ENCODE results near the gene HSPBP1.

The HSPBP1 gene

DNA sequence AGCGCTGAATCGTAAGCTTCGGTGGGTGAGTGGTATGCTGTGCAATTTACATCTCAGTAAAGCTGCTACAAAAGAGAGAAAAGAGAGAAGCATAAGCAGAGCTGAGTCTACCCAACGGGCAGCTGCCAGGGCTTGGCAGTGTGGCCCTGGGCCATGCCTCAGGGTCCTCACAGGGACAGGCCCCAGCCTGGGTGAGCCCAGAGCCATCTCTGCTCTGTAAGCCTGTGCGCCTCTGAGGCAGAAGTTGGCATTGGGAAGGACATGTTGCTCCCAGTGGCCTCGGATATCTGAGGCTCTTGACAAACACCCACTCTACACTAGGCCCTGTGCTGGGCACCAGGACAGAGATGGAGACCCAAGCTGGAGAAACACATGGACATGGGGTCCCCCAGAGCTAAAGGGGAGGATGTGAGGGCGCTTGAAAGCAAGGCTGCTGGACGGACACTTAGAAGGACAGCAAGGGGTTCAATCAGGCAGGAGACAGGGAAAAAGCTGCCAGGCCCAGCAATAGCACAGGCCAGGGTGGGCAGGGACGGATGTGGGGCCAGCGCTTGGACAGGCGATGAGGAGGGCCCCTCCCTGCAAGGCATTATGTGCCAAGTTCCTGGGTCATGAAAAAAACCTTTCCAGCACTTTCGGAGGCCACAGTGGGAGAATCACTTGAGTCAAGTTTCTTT lies 35.8 kb downstream of the HSPBP1 start (continued):
- no peak for TF ChIP-seq ARNTL (CRISPR knock-in tag; IDR thresholded peaks at IDR 0.05; ENCODE audit: borderline replicate concordance, low read depth)

DNA sequence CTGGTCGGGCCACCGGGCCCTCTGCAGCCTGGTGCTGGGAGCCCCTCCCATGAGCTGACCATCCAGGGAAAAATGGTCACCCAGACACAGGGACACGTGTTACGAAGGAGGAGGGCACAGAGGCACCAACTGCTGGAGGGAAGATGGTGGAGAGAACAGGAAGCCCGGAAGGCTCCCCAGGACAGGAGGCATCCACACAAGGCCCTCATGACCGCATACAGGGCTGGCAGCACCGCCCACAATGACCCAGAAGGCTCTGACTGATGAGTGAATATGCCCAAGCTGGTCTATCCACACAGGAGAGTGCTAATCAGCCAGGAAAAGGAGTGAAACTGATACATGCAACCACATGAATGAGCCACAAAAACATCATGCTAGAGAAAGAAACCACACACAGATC lies 37.4 kb downstream of the HSPBP1 start:
- no peak for ATAC-seq
- TF ChIP-seq ZNF8 (CRISPR knock-in tag; IDR thresholded peaks at IDR 0.05) (no peak), GLIS3 (CRISPR knock-in tag; IDR thresholded peaks at IDR 0.05) (no peak), ZFP3 (CRISPR knock-in tag; IDR thresholded peaks at IDR 0.05) (no peak), ZFP30 (CRISPR knock-in tag; IDR thresholded peaks at IDR 0.05) (no peak), BACH2 (CRISPR knock-in tag; IDR thresholded peaks at IDR 0.05; ENCODE audit: borderline replicate concordance) (no peak), ARNTL (CRISPR knock-in tag; IDR thresholded peaks at IDR 0.05; ENCODE audit: borderline replicate concordance, low read depth) (no peak), ESRRG (CRISPR knock-in tag; IDR thresholded peaks at IDR 0.05) (no peak), ZNF70 (CRISPR knock-in tag; IDR thresholded peaks at IDR 0.05) (no peak), OSR1 (CRISPR knock-in tag; IDR thresholded peaks at IDR 0.05) (no peak), PPARA (CRISPR knock-in tag; IDR thresholded peaks at IDR 0.05; ENCODE audit: borderline replicate concordance) (no peak), ZNF565 (CRISPR knock-in tag; conservative IDR thresholded peaks at IDR 0.05; ENCODE audit: low read depth) (no peak), TOX (CRISPR knock-in tag; IDR thresholded peaks at IDR 0.05; ENCODE audit: borderline replicate concordance) (no peak), CSDC2 (CRISPR knock-in tag; IDR thresholded peaks at IDR 0.05) (no peak)
- TF ChIP-seq, protein P1, sequence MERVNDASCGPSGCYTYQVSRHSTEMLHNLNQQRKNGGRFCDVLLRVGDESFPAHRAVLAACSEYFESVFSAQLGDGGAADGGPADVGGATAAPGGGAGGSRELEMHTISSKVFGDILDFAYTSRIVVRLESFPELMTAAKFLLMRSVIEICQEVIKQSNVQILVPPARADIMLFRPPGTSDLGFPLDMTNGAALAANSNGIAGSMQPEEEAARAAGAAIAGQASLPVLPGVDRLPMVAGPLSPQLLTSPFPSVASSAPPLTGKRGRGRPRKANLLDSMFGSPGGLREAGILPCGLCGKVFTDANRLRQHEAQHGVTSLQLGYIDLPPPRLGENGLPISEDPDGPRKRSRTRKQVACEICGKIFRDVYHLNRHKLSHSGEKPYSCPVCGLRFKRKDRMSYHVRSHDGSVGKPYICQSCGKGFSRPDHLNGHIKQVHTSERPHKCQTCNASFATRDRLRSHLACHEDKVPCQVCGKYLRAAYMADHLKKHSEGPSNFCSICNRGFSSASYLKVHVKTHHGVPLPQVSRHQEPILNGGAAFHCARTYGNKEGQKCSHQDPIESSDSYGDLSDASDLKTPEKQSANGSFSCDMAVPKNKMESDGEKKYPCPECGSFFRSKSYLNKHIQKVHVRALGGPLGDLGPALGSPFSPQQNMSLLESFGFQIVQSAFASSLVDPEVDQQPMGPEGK (CRISPR knock-in tag; IDR thresholded peaks at IDR 0.05; ENCODE audit: borderline replicate concordance): no peak
- TF ChIP-seq, protein P2, sequence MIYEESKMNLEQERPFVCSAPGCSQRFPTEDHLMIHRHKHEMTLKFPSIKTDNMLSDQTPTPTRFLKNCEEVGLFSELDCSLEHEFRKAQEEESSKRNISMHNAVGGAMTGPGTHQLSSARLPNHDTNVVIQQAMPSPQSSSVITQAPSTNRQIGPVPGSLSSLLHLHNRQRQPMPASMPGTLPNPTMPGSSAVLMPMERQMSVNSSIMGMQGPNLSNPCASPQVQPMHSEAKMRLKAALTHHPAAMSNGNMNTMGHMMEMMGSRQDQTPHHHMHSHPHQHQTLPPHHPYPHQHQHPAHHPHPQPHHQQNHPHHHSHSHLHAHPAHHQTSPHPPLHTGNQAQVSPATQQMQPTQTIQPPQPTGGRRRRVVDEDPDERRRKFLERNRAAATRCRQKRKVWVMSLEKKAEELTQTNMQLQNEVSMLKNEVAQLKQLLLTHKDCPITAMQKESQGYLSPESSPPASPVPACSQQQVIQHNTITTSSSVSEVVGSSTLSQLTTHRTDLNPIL (CRISPR knock-in tag; IDR thresholded peaks at IDR 0.05; ENCODE audit: low read depth): no peak

DNA sequence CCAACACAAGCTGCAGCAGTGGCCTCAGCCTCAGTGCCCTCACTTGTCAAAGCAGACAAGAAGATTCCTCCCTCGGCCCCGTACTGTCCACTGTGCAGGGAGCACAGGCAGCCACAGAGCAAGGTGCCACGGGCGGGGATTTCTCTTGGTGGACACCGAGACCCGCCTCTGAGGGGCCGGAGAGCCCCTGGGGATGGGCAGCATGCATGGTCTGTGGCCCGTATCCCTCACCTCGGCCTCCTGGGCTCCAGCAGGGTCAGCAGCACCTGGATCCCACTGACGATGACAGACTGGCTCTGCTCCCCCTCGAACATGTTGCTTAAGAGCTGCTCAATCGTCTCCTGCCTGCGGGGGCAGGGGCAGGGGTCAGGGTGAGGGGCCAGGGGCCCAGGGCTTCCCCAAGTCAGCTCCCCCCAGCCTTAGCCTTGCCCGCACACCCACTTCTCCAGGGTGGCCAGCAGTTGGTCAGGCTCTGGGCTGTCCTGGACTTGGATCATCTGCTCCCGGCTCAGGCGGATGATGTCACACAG lies 37.9 kb downstream of the HSPBP1 start:
- no peak for ATAC-seq
- TF ChIP-seq ZNF565 (CRISPR knock-in tag; conservative IDR thresholded peaks at IDR 0.05; ENCODE audit: low read depth) (no peak), ZNF8 (CRISPR knock-in tag; IDR thresholded peaks at IDR 0.05) (no peak), TCF4 (CRISPR knock-in tag; IDR thresholded peaks at IDR 0.05; ENCODE audit: borderline replicate concordance) (no peak), TOX (CRISPR knock-in tag; IDR thresholded peaks at IDR 0.05; ENCODE audit: borderline replicate concordance) (no peak), CSDC2 (CRISPR knock-in tag; IDR thresholded peaks at IDR 0.05) (no peak), ZFP3 (CRISPR knock-in tag; IDR thresholded peaks at IDR 0.05) (no peak), BACH2 (CRISPR knock-in tag; IDR thresholded peaks at IDR 0.05; ENCODE audit: borderline replicate concordance) (no peak), ZFP30 (CRISPR knock-in tag; IDR thresholded peaks at IDR 0.05) (no peak), PPARA (CRISPR knock-in tag; IDR thresholded peaks at IDR 0.05; ENCODE audit: borderline replicate concordance) (no peak), ISL1 (CRISPR knock-in tag; IDR thresholded peaks at IDR 0.05) (no peak)
- TF ChIP-seq, protein P2 (CRISPR knock-in tag; IDR thresholded peaks at IDR 0.05; ENCODE audit: low read depth): no peak
- TF ChIP-seq, protein P3, sequence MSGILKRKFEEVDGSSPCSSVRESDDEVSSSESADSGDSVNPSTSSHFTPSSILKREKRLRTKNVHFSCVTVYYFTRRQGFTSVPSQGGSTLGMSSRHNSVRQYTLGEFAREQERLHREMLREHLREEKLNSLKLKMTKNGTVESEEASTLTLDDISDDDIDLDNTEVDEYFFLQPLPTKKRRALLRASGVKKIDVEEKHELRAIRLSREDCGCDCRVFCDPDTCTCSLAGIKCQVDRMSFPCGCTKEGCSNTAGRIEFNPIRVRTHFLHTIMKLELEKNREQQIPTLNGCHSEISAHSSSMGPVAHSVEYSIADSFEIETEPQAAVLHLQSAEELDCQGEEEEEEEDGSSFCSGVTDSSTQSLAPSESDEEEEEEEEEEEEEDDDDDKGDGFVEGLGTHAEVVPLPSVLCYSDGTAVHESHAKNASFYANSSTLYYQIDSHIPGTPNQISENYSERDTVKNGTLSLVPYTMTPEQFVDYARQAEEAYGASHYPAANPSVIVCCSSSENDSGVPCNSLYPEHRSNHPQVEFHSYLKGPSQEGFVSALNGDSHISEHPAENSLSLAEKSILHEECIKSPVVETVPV (CRISPR knock-in tag; IDR thresholded peaks at IDR 0.05): no peak
- TF ChIP-seq, protein P4, sequence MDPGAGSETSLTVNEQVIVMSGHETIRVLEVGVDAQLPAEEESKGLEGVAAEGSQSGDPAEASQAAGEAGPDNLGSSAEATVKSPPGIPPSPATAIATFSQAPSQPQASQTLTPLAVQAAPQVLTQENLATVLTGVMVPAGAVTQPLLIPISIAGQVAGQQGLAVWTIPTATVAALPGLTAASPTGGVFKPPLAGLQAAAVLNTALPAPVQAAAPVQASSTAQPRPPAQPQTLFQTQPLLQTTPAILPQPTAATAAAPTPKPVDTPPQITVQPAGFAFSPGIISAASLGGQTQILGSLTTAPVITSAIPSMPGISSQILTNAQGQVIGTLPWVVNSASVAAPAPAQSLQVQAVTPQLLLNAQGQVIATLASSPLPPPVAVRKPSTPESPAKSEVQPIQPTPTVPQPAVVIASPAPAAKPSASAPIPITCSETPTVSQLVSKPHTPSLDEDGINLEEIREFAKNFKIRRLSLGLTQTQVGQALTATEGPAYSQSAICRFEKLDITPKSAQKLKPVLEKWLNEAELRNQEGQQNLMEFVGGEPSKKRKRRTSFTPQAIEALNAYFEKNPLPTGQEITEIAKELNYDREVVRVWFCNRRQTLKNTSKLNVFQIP (CRISPR knock-in tag; IDR thresholded peaks at IDR 0.05; ENCODE audit: borderline replicate concordance, low read depth): no peak

Measured in SK-N-SH treated with all-trans-retinoic acid at 6 μM for 48 hours (cell line).